Activated naive CD4-positive, alpha-beta T cell (primary cell): ENCODE measurements around the gene HSPA9.

Experiments
- DNase-seq, 4 experiments: peaks; one replicate each; lab custom pipeline; 2025; lab: John Stamatoyannopoulos, UW

Gene HSPA9

GRCh38 chr5:138595180-138595795 is 20.1 kb upstream of the HSPA9 start:
- no peak for DNase-seq

- DNase-seq = no peak
These were observed 19.3 kb upstream of the HSPA9 start for GRCh38 chr5:138594305-138595058.

GRCh38 chr5:138588013-138588788 is 13.0 kb upstream of the HSPA9 start:
- no peak for DNase-seq

GRCh38 chr5:138585157-138585556 is 10.0 kb upstream of the HSPA9 start:
- no peak for DNase-seq

- DNase-seq = no peak
These were observed 8.9 kb upstream of the HSPA9 start for GRCh38 chr5:138583984-138584637.

- no peak for DNase-seq
These were observed 7.8 kb upstream of the HSPA9 start for GRCh38 chr5:138582959-138583358.

- DNase-seq = no peak
These were observed 5.6 kb upstream of the HSPA9 start for GRCh38 chr5:138580777-138581176.

GRCh38 chr5:138580001-138580400 is 4.8 kb upstream of the HSPA9 start:
- no peak for DNase-seq

GRCh38 chr5:138579517-138579863 is 4.3 kb upstream of the HSPA9 start:
- no peak for DNase-seq

GRCh38 chr5:138577452-138577851 is 2.3 kb upstream of the HSPA9 start:
- no peak for DNase-seq

- DNase-seq = no peak
These were observed 432 bp downstream of the HSPA9 start for GRCh38 chr5:138574744-138575193.

- DNase-seq = no peak
These were observed 1.1 kb downstream of the HSPA9 start for GRCh38 chr5:138573949-138574670.

- no peak for DNase-seq
These were observed 2.0 kb downstream of the HSPA9 start for GRCh38 chr5:138573223-138573622.

GRCh38 chr5:138570871-138571270 is 4.3 kb downstream of the HSPA9 start:
- DNase-seq = no peak

GRCh38 chr5:138569782-138570181 is 5.4 kb downstream of the HSPA9 start:
- DNase-seq = no peak

GRCh38 chr5:138568061-138568824 is 7.0 kb downstream of the HSPA9 start:
- DNase-seq = no peak

GRCh38 chr5:138566792-138567191 is 8.4 kb downstream of the HSPA9 start:
- no peak for DNase-seq

- no peak for DNase-seq
These were observed 9.9 kb downstream of the HSPA9 start for GRCh38 chr5:138565100-138565821.

- no peak for DNase-seq
These were observed 11.0 kb downstream of the HSPA9 start for GRCh38 chr5:138564242-138564641.
